K562 (cell line): Measurements from ENCODE around the gene UCN. TPM values are rescaled to one million over a fixed set of nuclear protein-coding genes. Genes with fewer than 3 reads are reported as not detected.

Source experiments
- BDP1 ChIP-seq: IDR thresholded peaks from 3 replicates; pipeline ENCODE4 v1.6.1; 2011; ENCODE audit not compliant: insufficient read length, insufficient read depth
- L3MBTL2 ChIP-seq: fragments of 450-650 bp; IDR thresholded peaks from 2 replicates; pipeline ENCODE4 v1.6.1; 2016; ENCODE audit warnings: mild to moderate bottlenecking, moderate library complexity
- PHTF2 ChIP-seq: fragments of 250-450 bp; sonication (Bioruptor Pico); IDR thresholded peaks from 2 replicates; pipeline ENCODE4 v1.5.0; 2021; ENCODE audit warnings: mild to moderate bottlenecking
- POLR2H ChIP-seq: IDR thresholded peaks from 2 replicates; pipeline ENCODE4 v1.6.1; 2016; ENCODE audit warnings: missing genetic modification characterization, low read depth, mild to moderate bottlenecking, control low read depth, missing compliant biosample characterization, moderate library complexity
- RBM22 ChIP-seq: fragments of 200-400 bp; formaldehyde crosslinking; IDR thresholded peaks from 2 replicates; pipeline ENCODE4 v1.6.1; 2018; ENCODE audit warnings: low read length, low read depth; ENCODE audit not compliant: poor library complexity, severe bottlenecking
- TSC22D4 ChIP-seq: fragments of 450-650 bp; IDR thresholded peaks from 2 replicates; pipeline ENCODE4 v1.6.1; 2016; ENCODE audit warnings: missing genetic modification characterization, missing biosample characterization, control low read depth
- ZBTB40 ChIP-seq, 2 experiments: fragments of 450-650 bp in 1 of 2; sonication (generic) in 1 of 2; formaldehyde crosslinking in 1 of 2; IDR thresholded peaks; 2 replicates each; pipeline versions ENCODE4 v1.7.1 to v1.9.0; 2016 to 2022; ENCODE audit warnings: inconsistent platforms in 1 of 2, mild to moderate bottlenecking in 1 of 2, missing genetic modification reagents in 1 of 2
- ZNF217 ChIP-seq: sonication (generic); formaldehyde crosslinking; IDR thresholded peaks from 2 replicates; pipeline ENCODE4 v1.8.0; 2022; ENCODE audit warnings: mild to moderate bottlenecking, missing genetic modification reagents
- ZNF639 ChIP-seq, 2 experiments: fragments of 200-800 bp in 1 of 2; sonication (Bioruptor generic) in 1 of 2; sonication (generic) in 1 of 2; formaldehyde crosslinking in 1 of 2; IDR thresholded peaks in 1 of 2; conservative IDR thresholded peaks in 1 of 2; 2 replicates each; pipeline versions ENCODE4 v1.5.0 to v1.6.1; 2016 to 2020; ENCODE audit warnings: missing compliant biosample characterization in 1 of 2, missing genetic modification characterization in 1 of 2, missing genetic modification reagents in 1 of 2
- ZNF766 ChIP-seq: fragments of 200-800 bp; sonication (Bioruptor generic); conservative IDR thresholded peaks from 2 replicates; pipeline ENCODE4 v1.6.1; 2016; ENCODE audit warnings: missing genetic modification characterization, missing compliant biosample characterization
- polyA plus RNA-seq, 8 experiments: library from polyadenylated mRNA; depleted of rRNA in 4 of 8; stranded (reverse) in 5 of 8; unstranded in 3 of 8; fragments of >200 nt; fragmentation: Nextera tagmentation in 2 of 8; fragmentation: Illumina TruSeq in 1 of 8; extraction: Ambion mirVana in 2 of 8; extraction: Trizol in 1 of 8; gene quantifications; 2 replicates each; pipeline versions ENCODE4 v1.2.1 to v1.2.3, GENCODE V29; 2011 to 2014; ENCODE audit warnings: inconsistent platforms in 1 of 8, missing spikeins in 1 of 8
- total RNA-seq, 7 experiments: library from RNA; depleted of rRNA in 6 of 7; stranded (reverse); fragments of >200 nt in 6 of 7; fragmentation: Illumina TruSeq in 2 of 7; extraction: Trizol in 2 of 7; gene quantifications; 2 replicates each; pipeline versions ENCODE4 v1.2.1 to v1.2.3, GENCODE V29; 2011 to 2021; ENCODE audit warnings: low replicate concordance in 1 of 7
- TF ChIP-seq, protein P1 (sequence below), 2 experiments: fragments of 450-650 bp; IDR thresholded peaks; 2 replicates each; pipeline ENCODE4 v1.6.1; 2018; ENCODE audit warnings: mild to moderate bottlenecking in 2 of 2, low read depth in 1 of 2; ENCODE audit not compliant: partially characterized antibody in 2 of 2

UCN gene
- total and polyA plus RNA-seq, 9 of the 15 experiments (the other 6 are each of a cell fraction or from before 2014, with no cell fraction given) = 0.10 to 2.7 (median 0.43) TPM

- TF ChIP-seq, protein P1, sequence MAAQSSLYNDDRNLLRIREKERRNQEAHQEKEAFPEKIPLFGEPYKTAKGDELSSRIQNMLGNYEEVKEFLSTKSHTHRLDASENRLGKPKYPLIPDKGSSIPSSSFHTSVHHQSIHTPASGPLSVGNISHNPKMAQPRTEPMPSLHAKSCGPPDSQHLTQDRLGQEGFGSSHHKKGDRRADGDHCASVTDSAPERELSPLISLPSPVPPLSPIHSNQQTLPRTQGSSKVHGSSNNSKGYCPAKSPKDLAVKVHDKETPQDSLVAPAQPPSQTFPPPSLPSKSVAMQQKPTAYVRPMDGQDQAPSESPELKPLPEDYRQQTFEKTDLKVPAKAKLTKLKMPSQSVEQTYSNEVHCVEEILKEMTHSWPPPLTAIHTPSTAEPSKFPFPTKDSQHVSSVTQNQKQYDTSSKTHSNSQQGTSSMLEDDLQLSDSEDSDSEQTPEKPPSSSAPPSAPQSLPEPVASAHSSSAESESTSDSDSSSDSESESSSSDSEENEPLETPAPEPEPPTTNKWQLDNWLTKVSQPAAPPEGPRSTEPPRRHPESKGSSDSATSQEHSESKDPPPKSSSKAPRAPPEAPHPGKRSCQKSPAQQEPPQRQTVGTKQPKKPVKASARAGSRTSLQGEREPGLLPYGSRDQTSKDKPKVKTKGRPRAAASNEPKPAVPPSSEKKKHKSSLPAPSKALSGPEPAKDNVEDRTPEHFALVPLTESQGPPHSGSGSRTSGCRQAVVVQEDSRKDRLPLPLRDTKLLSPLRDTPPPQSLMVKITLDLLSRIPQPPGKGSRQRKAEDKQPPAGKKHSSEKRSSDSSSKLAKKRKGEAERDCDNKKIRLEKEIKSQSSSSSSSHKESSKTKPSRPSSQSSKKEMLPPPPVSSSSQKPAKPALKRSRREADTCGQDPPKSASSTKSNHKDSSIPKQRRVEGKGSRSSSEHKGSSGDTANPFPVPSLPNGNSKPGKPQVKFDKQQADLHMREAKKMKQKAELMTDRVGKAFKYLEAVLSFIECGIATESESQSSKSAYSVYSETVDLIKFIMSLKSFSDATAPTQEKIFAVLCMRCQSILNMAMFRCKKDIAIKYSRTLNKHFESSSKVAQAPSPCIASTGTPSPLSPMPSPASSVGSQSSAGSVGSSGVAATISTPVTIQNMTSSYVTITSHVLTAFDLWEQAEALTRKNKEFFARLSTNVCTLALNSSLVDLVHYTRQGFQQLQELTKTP (IDR thresholded peaks at IDR 0.05; ENCODE audit: low read depth in 1 of 2, partially characterized antibody in 2 of 2) = peak in 1 of 2 experiments; percentile 10
- no peak for TF ChIP-seq POLR2H (tag)
- no peak for TF ChIP-seq ZNF217 (CRISPR knock-in tag)
- no peak for TF ChIP-seq RBM22
- peak; percentile 51; the same call in 1 of the 2 replicates for TF ChIP-seq L3MBTL2
- TF ChIP-seq PHTF2 (CRISPR knock-in tag) = no peak
- no peak for TF ChIP-seq BDP1
- TF ChIP-seq TSC22D4 (tag) = no peak
- TF ChIP-seq ZBTB40 (IDR thresholded peaks at IDR 0.05) = no peak
- no peak for TF ChIP-seq ZBTB40 (CRISPR knock-in tag; IDR thresholded peaks at IDR 0.05)
- 0 out of 4 replicates have a peak, but pooled peaks of 1 of the 2 experiments have one; percentile 31 for TF ChIP-seq ZNF639 (CRISPR knock-in tag; conservative IDR thresholded peaks at IDR 0.05 in 1 of 2, IDR thresholded peaks at IDR 0.05 in 1 of 2)
- TF ChIP-seq ZNF766 (CRISPR knock-in tag) = no peak
Measured at GRCh38 chr2:27320958-27321543, 12.8 kb upstream of the UCN start (continued).
